Stimulated activated CD8-positive, alpha-beta memory T cell treated with anti-CD3 and anti-CD28 coated beads, Interleukin-12 subunit alpha, Interleukin-12 subunit beta, amount 100 ng/mL, for 4 hours (primary cell): ENCODE results near the gene MCTP2.

Source experiments
- DNase-seq: peaks from one replicate; pipeline ENCODE4 v3.0.0-alpha.2; 2020; ENCODE audit warnings: low read depth

Gene MCTP2

DNA sequence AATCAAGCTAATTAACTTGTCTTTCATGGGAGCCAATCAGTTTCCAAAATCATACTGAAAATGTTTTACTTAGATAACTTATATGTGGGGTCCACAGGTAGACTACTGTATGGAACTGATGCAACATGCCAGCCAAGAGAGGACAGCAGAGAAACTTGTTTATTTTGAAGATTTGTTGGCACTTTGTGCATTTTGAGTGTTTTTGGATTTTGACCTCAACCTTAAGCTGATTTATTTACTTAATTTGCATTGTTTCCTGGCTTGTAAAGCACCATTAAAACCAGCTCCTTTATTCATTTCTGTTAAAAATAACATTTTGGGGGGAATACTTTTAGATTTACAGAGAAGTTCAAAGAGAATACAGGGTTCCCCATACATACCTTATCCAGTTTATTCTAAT, 166.6 kb downstream of the MCTP2 start:
- no peak for DNase-seq

DNA sequence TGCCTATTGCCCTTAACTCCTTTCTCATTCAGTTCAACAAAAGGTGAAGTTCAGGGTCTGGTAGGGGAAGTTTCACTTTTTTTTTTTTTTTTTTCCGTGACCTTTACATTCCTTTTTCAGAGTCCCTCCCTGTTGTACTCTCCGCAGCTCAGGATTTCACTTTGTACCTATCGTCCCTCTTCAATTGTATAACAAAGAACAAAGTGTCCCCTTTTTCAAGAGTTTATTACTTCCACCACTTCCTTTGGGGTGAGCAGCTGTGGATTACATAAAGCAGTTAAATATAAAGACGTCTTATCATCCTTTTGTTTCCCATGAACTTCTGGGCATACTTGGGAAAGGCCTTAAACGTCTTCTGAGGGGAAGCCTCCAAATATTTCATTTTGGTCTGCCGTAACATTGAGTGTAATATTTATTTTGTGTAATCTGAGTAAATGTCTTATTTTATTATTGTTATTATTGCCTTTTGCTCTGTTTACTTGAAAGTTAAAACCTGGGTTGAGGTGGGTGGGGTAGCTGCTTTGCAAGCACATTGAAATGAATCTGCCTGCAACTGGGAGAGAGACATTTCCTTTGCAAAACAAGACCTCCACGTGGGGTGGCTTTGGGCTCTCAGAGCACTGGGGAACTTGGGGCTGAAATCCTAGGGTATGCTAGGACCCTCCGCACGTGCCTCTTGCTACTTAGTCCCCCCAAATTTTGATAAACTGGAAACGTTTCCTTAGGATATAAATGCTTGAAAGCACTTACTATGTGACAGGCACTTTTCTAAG, 169.4 kb downstream of the MCTP2 start:
- DNase-seq: no peak

DNA sequence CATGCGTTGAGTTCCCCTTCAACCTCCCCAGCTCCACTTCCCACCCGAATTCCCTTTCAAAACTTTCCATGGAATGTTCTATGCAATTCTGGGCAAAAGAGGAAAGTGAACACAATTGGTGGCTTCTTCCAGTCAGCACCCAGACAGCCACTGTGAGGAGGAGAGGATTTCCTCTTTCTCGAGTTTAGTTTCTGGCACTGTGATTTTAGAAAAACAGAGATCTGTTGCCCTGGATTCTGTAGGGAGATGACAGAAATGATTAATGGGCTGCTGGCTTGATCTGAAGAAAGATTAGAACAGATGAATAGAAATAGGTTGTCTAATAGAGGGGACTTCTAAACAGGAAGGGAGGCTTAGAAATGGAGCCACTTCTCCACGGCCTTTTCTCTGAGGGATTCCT, 172.0 kb downstream of the MCTP2 start:
- DNase-seq: no peak

DNA sequence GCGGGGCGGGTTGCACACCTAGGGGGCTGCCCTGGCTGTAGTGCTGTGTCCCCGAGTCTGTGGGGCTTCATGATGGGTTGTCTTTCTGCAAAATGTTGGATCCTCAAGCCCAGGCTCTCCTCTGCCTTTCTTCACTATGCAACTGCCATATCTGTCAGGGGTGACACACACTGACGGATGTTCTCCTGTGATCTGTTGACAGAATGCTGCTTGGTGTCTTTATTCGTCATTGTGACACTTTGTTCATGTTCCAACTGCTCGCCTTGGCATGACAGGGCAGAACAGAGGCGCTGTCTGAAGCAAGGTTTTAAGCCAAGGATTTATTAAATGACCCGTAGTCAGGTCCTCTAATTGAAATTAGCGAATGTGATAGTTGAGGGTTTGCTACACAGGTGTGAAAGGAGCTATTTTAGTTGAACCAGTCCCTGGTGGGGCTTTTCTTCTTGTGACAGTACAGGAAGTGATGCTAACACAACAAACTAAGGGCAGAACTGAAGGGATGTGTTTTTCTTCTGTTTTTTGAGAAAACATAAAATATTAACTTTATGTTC, 173.4 kb downstream of the MCTP2 start:
- DNase-seq: no peak

DNA sequence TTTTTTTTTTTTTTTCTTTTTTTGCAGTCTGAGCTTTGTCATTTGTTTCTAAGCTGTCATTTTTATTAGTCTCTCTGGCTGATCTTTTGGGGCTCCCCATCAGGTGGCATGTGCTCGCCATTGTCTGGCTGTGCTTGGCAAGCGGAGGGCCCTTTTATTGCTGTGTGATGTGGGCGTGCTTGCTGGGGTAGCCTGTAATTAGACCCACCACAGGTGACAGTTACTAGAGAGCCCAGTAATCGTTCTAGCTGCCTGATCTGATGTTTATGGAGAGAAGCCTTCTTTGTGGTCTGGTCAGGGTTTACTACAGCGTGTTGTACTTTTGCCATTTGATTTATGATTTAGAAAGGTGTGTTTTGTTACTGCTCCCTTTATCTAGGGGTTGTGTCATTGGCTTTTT, 179.9 kb downstream of the MCTP2 start:
- DNase-seq: no peak

DNA sequence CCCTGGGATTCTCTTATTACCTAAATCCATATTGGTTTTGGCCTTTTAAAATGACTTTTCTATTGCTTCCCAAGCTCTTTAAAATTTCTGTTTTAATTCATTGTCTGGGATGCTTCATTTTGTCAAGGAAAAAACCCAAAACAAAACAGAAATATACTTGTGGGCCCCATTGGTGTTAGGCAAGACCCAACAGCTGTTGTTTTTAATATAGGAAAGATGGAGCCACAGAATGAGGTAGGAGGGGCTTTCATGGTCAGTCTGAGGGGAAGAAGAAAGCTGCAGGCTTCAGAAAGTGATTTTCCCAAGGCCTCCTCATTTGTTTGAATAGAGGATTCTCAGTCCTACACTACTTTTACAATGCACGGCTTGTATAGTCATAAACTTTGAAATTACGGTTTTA, 180.5 kb downstream of the MCTP2 start:
- DNase-seq: no peak

DNA sequence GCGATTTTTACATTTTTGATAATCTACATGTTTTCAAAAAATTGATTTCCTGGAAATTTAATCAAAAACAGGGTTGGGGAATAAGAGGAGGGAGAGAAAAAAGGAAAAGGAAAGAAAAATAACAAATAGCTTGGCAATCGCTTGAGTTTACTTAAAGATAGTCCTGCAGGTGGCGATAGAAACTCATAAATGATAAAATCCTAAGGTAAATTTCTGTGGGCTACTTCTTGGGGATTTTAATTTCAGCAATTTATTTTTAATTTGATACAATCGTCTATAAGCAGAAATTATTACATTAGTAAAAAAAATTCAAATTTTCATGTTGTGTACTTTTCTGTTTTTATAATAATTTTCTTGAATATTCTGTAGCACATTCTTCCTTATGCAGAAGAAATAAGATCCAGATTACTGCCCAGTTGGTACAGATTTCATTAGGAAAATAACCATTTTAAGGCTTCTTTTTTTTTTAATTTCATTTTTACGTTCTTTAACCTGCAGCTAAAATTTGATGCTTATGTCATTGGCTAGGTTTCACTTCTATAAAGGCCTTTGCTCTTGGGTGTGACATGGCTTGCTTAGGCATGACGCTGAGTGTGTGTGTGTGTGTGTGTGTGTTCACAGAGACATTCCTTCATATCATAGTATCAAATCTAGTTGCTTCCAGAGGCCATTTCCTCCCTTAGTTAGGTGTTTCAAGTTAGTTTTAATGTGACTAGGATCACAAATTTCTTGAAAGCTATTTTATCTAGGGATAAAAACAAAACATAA, 181.8 kb downstream of the MCTP2 start:
- no peak for DNase-seq

DNA sequence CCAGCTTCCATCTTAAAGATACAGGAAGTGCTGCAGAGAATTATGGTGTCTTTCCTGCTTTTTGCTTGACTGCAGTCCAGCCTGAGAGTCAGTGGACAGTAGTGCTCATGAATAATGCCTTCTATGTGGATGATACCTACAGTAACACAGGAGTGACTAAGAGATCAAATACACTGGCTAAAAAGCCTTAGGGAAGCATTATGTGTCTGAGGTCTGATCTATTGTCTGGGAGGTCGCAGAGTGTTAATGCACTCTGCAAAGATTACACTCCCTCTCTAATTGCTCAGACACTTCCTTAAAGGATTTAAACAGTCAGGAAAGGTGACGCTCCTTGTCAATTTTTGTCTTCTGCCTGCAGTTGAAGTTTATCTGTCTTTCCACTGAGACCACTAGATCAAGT, 183.6 kb downstream of the MCTP2 start:
- no peak for DNase-seq

DNA sequence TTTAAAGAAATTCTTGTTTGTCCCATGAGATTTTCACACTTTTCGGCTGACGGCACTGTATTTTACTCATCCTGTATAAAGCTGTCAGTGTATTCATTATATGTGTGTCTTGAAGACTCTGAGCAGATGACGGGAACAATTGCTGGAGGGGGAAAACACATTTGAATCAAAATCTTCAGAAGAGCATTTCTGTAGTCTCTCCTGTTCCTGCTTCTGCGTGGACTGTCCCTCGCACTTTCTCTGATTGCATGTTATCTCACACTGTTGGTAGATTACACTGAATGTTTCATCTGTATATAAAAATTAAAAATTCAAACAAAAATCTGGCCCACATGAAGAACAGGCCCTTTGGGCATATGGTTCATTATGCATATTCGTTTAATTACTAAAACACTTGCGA, 184.9 kb downstream of the MCTP2 start:
- no peak for DNase-seq

DNA sequence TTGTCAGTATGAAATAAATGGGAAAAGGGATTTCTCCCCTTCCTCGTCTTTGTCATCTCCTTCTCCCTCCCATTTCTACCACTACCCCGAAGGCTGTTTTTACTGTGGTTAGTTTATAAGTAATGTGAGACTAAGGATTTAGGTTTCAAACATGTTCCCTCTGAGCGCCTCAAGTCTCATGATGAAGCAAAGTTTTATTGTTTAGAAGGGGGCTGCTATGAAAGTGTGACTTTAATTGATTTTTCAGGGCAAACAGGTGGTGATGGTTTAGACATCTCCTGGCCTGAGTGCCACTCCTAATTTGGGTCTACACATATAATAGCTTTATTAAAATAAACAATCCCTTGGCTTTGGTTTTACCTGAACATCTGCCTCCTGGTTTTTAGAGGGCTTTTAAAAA, 185.5 kb downstream of the MCTP2 start:
- no peak for DNase-seq

DNA sequence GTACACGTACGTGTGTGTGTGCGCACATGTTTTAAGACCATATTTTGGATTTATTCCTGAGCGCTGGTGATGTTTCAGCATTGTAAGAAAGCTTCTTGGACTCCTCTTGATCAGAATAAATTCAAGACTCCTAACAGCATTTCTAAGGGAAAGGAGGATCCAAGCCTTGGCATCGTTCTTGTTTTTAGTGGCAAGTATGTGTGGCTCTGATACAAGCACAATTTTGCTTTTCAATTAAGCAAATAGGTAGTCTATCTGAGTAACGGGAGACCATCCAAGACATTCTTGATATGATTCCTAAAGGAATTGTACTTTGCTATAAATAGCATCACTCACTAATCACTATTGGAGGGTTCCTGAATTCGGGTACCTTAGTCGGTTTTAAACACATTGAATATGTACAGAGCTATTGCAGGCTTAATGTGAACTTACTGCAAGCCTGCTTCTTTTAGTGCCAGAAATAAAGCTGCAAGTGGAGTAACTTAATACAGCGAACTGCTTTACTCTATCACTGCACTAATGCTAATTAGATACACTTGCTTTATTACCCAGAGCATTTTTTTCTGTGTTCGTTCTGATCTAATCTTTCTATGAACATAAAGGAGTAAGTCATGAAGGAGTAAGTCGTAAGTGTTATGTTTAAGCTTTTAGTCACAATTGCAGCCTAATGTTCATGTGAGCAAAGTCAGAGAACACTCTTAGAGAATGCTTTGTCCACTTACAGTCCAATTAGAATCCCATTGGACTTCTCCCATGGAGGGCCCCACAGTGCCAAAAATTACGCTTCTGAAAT, 186.3 kb downstream of the MCTP2 start:
- no peak for DNase-seq

DNA sequence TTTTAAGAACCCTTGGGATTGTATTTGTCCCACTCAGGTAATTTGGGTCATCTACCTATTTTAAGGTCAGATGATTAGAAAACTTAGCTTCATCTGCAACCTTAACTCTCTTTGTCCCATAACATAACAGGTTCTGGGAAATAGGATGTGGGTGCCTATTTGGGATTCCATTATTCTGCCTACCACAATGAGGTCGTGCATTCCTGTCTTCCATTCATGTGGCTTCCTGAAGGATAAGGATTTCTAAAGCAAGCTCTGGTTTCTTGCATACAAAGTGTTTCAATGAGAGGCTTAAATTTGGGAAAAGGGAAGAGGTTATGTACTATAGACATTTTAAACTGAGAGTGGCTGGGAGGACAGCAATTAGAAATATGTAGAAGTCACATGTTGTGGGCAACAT, 190.3 kb downstream of the MCTP2 start:
- DNase-seq: no peak

DNA sequence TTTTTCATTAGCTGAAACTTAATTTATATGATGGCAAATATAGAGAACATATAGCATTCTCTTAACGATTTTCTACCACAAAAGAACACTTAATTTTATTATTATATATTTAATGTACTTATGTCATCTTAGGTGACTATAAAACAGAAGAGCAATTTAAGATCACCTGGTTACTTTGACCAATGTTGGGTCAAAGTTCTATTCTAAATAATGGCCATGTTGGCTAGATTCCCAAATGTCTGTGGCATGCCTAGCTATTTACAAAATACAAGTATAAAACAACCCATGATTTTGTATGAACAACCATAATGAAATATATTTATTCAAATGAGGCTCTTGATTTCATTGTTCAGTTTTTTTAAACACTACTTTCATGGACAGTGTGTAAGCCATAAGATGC, 200.9 kb downstream of the MCTP2 start:
- DNase-seq: no peak

DNA sequence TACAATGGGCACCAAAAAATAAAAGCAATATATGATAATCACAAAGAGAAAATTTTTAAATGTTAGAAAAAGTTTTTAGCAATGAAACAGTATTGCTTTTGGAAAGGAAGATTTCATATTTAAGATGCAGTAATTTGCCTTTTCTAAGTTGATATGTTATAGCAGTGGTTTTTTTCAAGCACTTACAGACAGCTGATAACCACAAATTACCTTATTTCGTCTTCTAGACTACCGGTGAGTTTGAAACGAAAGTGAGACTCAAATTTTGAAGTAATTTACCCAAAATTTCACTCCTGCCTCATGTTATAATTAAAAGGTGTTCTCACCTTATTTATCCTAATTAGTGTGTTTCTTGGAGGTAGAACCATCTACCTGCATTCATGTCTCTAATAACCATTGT, 207.8 kb downstream of the MCTP2 start:
- no peak for DNase-seq

DNA sequence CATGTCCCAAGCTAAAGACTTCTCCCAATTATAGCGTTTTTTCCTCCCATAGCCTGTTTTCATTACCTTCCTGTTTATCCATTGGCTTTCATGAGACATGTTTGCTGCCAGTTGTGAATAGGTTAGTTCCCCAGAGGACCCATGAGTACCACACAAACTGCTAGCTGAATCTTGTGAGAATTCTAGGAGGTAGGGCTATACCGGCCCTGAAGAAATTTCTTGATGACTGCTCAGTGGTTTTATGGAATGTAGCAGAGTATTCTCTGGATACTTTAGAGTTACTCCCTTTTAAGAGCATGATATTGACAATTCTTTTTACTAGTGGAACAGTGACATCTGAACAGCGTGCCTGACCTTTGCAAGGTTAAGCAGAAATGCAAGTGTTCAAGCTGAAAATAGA, 210.4 kb downstream of the MCTP2 start:
- no peak for DNase-seq

DNA sequence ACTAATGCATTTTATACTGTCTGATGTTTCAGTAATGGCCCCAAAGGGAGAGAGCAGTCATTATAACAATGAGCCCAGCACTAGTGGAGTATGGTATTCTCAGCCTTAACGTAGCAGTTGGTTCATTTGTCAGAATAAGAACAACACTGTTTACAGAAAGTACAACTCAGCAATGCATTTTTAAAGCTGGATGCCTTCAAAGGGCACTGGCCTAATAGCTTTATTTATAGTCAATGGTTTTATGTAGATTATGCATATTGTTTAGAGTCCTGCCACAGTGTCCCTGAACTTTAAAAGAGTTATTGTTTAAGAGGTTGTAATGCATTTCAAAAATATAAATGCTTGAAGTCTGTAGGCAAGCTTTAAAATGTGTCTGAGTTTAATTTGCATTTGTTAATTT, 211.1 kb downstream of the MCTP2 start:
- DNase-seq: no peak

DNA sequence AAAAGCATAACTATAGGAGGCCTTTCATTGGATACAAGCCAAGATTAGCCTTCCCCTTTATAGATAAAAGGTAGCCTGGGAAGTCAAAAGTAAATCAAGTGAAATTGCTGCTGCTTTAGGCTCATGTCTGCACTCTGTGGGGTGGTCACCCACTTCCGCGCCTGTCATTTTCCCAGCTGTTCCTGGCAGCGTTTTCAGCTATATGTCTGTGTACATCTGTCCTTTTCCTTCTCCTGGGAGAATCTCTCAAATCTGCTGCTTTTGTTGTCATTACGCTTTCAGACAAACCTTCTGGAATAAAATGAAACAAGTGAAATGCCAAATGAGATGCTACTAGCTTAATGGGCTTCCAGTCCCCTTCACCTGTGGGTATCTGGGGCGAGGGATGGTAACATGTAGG, 211.8 kb downstream of the MCTP2 start:
- DNase-seq: no peak

DNA sequence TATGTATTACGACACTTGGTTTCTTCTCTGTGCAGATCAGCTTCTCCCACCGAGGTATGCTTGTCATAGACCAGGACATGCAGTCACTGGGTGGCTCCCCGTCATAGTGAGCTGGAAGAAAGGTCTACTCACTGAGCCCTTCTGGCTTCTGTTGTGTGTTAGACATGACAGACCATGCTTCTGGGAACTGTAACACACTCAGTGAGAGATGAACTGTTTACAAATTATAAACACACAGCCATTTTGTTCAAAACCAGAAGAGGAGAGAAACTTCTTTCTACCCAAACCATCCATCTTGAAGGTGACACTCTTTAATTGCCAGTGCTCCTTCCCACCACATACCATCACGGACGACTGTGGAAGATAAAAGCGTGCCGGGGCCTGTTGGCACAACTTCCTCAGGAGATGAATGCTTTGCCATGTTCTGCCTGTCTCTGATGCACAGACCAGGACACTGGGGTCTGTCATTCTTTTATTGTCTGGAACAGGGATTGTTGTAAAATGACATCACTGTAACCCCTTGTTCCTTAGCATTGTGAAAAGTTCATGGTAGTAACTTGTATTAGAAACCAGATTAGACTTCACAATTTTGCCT, 214.3 kb downstream of the MCTP2 start:
- DNase-seq: no peak

DNA sequence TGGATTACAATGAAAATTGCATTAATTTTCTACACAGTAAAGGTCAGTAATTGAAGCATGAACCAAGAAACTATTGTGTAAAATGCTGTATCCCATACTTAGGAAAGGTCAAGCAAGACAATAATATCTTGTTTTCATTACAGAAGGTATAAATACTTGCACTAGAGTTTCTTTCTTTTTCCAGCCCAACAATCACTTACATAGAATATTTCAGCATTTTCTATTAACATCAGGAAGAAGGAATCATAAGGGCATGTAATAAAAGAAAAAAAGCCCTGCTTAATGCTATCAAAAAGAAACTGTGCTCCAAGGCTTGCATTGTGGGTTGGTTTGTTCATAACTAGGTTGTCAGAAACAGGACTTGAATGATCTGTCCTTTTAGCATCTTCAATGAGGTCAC, 215.1 kb downstream of the MCTP2 start:
- no peak for DNase-seq

DNA sequence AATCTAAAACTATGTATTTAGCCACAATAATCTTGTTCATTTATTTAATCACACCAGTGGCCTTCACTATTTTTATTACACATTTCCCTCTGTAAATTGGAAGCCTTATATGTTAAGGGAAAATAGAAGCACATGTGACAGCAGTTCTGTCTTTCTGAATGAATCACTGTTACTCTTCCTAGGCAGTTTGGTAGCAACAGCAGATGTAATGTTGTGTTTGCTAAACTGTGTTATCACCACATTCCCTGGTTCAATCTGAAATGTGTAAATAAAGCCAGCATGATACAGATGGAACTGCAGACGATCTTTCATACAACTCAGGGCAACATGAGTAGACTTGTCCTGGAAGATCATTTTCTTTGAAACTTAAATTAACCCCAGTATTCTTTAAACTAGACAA, 220.1 kb downstream of the MCTP2 start:
- no peak for DNase-seq

DNA sequence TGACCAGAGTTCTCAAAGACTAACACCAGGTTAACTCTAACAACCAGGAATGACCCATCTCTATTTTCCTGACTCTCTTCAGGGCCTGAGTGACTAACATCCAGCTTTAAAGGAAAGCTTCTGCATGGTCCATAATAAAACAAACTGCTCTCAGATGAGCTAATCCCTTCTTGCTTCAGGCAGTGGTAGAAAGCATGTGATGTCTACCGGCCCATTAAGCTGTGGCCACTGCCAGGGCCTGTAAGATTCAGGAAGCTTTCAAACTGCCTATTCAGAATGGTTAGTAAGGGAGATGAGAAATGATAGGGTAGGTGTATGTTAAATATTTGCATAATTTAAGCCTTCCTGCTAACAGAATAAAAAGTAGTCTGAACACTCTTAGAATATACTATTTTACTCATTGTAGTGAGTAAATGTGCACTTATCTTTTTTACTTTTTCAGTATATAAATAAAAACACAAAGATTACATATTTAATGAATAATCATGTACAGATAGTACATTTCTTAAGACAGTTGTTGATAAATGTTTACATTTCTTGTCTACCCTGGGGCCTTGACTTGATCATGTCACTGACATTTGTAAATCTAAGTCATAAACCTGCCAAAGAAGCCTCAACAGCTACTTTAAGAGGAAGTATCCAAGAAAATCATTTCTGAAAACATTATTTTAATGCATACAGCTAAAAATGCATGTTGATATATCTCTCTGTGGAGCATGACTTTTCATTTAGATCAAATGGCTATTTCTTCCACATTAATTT, 222.0 kb downstream of the MCTP2 start:
- DNase-seq: no peak

DNA sequence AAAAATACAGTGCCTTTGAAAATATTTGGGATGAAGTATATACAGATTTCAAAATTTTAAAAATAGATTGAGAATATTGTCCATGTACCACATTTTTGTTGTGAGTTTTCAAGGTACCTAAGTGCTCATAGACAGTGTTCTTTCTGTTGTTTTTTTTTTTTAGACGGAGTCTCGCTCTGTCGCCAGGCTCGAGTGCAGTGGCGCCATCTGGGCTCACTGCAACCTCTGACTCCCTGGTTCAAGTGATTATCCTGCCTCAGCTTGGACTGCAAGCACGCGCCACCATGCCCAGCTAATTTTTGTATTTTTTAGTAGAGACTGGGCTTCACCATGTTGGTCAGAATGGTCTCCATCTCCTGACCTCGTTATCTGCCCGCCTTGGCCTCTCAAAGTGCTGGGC, 223.9 kb downstream of the MCTP2 start:
- DNase-seq: no peak
